HG03520 (cell line): ENCODE results near the gene NDUFB7.
A peak's percentile ranks its signal among the peaks of the same experiment; 100 is the strongest.

Source experiments
- ATAC-seq: cut with Tn5 transposase; IDR thresholded peaks from one replicate; pipeline ENCODE4 v1.9.1; 2021; ENCODE audit warnings: mild to moderate bottlenecking, moderate library complexity; ENCODE audit not compliant: unreplicated experiment

The NDUFB7 gene

DNA sequence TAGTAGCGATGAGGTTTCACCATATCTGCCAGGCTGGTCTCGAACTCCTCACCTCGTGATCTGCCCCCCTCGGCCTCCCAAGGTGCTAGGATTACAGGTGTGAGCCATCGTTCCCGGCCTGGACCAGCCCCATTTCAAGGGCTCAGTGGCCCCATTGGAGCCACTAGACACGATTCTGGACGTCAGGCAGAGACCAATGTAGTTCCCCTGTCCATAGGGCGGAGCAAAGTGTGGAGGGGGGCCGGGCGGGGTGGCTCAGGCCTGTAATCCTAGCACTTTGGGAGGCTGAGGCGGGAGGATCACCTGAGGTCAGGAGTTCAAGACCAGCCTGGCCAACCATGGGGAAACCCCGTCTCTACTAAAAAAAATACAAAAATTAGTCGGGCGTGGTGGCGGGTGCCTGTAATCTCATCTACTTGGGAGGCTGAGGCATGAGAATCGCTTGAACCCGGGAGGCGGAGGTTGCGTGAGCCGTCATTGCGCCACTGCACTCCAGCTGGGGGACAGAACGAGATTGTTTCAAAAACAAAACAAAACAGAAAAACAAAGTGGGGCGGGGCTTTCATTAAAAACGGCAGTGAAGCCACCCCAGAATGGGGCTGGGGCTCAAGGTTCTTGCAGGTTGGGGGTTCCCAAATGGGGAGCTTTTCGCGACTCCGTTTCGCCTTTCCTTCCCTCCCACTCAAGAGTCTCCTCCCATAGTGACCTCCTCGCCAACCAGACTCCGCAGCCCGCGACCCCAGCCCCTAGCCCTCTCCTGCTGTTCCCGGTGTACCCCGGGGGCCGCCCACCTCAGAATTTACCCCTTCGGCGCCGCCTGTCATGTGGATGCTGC, 43.2 kb downstream of the NDUFB7 start:
- ATAC-seq, result no peak

- no peak for ATAC-seq
These were observed 45.4 kb downstream of the NDUFB7 start for GRCh38 chr19:14526423-14526822.

DNA sequence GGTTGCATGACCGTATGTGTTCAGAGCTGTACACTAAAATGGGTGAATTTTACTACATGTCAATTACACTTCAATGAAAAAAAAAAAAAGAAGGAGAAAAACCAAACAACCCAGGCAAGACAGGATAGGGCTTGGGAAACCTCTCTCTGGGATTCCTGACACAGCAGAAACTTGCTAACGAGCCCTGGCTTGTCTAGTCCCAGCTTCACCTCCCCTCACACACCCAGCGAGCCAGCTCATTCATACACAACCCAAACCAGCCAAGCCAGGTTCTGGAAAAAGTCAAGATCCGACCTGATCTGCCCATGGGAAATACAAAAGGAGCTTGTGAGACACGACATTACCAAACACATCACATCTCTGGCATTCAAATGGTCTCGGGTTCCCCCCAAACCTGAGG, 46.1 kb downstream of the NDUFB7 start:
- ATAC-seq, result no peak

DNA sequence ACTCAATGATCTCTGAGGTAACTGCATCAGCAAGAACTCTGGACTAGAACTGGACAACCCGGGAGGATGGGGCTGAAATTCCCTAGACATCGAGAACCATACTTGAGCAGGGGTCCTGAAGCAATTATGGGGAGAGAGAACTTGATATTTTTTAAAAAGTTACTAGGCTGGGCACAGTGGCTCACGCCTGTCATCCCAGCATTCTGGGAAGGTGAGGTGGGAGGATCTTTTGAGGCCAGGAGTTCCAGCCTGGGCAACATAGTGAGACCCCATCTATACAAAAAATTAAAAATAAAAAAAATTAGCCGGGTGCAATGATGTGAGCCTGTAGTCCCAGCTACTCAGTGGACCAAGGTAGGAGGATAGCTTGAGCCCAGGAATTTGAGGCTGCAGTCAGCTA, 51.3 kb downstream of the NDUFB7 start:
- no peak for ATAC-seq

GRCh38 chr19:14519860-14520407, 51.9 kb downstream of the NDUFB7 start:
- no peak for ATAC-seq

DNA sequence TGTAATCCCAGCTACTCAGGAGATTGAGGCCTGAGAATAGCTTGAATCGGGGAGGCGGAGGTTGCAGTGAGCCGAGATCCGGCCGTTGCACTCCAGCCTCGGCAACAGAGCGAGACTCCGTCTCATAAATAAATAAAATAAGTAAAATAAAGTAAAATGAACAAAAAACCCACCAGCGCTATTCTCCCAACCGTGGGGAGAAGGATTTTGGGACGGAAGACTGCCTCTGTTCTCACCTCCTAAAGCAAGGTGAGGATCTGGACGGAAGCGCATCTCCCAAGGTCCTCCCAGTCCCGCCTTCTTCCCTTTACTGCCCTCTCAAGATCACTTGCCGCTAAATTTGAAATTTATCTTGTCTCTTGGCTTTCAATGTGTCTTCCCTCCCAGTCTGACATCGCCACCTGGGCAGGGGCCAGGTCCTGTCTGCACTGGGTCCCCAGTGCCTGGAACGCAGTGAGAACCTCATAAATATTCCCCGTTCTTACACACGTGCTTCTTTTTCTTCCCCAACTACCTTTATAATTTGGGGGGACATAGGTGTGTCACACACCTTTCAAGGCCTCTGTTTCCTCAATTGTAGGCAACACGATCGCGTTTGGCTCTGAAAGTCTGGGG, 52.5 kb downstream of the NDUFB7 start:
- ATAC-seq, result no peak

GRCh38 chr19:14517840-14518505, 53.9 kb downstream of the NDUFB7 start, which contains the start of gene DNAJB1:
Gene DNAJB1, minus strand, starts transcription at chr19:14518397. Its CDS starts 48 bp downstream, at chr19:14518349.
- peak; percentile 49 for ATAC-seq

GRCh38 chr19:14517446-14517839, 54.4 kb downstream of the NDUFB7 start:
- ATAC-seq, result no peak

GRCh38 chr19:14516746-14517438, 55.0 kb downstream of the NDUFB7 start:
- ATAC-seq, result no peak
